HepG2 (cell line): ENCODE measurements around the gene GABRG3. TPM values are rescaled to one million over a fixed set of nuclear protein-coding genes. Genes with fewer than 3 reads are reported as not detected.
A peak's percentile ranks its signal among the peaks of the same experiment; 100 is the strongest.

Experiments
- ATAC-seq: fragments of 200-7000 bp; cut with Tn5 transposase; 3 replicates; pipeline ENCODE4 v1.9.1; 2020; ENCODE audit warnings: mild to moderate bottlenecking, moderate library complexity
- BruUV-seq: library from RNA; stranded (reverse); fragments of 400-500 nt; replicated peaks from 2 replicates; lab custom pipeline; 2021; lab: Mats Ljungman, UMichigan
- CTCF ChIA-PET: fragments of 300-600 bp; formaldehyde crosslinking; extraction: SDS; loops from one replicate; lab custom pipeline; 2021; ENCODE audit warnings: low total read pairs, inconsistent platforms, low intra/inter-chr PET ratio; lab: Yijun Ruan, JAX
- POLR2A ChIA-PET: fragments of 350-600 bp; sonication (Branson Sonifier 250); formaldehyde crosslinking; loops from one replicate; lab custom pipeline; 2020; ENCODE audit warnings: antibody characterized with exemption, inconsistent platforms; lab: Yijun Ruan, JAX
- DNase-seq: peaks from one replicate; pipeline ENCODE4 v3.0.0-alpha.2; 2015; ENCODE audit warnings: low spot score
- FAIRE-seq: peaks from 3 replicates; lab custom pipeline; 2011; peaks lifted over from hg19 to GRCh38; lab: Jason Lieb, UNC
- H2AFZ ChIP-seq: one replicate; pipeline ENCODE4 v1.6.1; 2011; ENCODE audit warnings: low read length, inconsistent platforms
- H3K27ac ChIP-seq: fragments of 300-600 bp; 3 replicates; pipeline ENCODE4 v1.8.0; 2011; ENCODE audit warnings: mixed run types, mild to moderate bottlenecking, mixed read lengths, low read length, inconsistent platforms; ENCODE audit not compliant: insufficient read depth; ENCODE audit errors: extremely low read length
- H3K27me3 ChIP-seq, 2 experiments: fragments of 200-600 bp in 1 of 2; 2 replicates in 1 of 2; 3 replicates in 1 of 2; pipeline versions ENCODE4 v1.6.0 to v1.8.0; 2011; ENCODE audit warnings: low read length in 2 of 2, mild to moderate bottlenecking in 2 of 2, moderate library complexity in 2 of 2, inconsistent platforms in 1 of 2; ENCODE audit not compliant: insufficient read depth in 2 of 2, control insufficient read depth in 1 of 2
- H3K36me3 ChIP-seq, 2 experiments: fragments of 200-600 bp in 1 of 2; replicated peaks in 1 of 2; 2 replicates in 1 of 2; 3 replicates in 1 of 2; pipeline versions ENCODE4 v1.5.1 to v1.8.0; 2011; ENCODE audit warnings: low read length in 2 of 2, inconsistent platforms in 1 of 2; ENCODE audit not compliant: insufficient read depth in 2 of 2, control insufficient read depth in 1 of 2
- H3K4me1 ChIP-seq: 2 replicates; pipeline ENCODE4 v1.5.1; 2012; ENCODE audit warnings: low read length, inconsistent platforms; ENCODE audit not compliant: insufficient read depth
- H3K4me2 ChIP-seq: 2 replicates; pipeline ENCODE4 v1.6.0; 2011; ENCODE audit warnings: low read depth, low read length, inconsistent platforms
- H3K4me3 ChIP-seq, 3 experiments: fragments of 200-600 bp in 1 of 3; sonication (generic), shearing (Covaris generic) in 1 of 3; replicated peaks in 1 of 3; 2 replicates each; pipeline ENCODE4 v1.5.1; 2011 to 2016; ENCODE audit warnings: low read length in 3 of 3, inconsistent platforms in 2 of 3, low read depth in 2 of 3, mild to moderate bottlenecking in 2 of 3, control low read depth in 1 of 3, mixed read lengths in 1 of 3; ENCODE audit not compliant: insufficient read depth in 1 of 3
- H3K79me2 ChIP-seq: one replicate; pipeline ENCODE4 v1.6.1; 2011; ENCODE audit warnings: low read length, inconsistent platforms; ENCODE audit not compliant: insufficient read depth
- H3K9ac ChIP-seq: 2 replicates; pipeline ENCODE4 v1.6.0; 2011; ENCODE audit warnings: mild to moderate bottlenecking, low read depth, low read length, inconsistent platforms; ENCODE audit not compliant: insufficient read depth
- H3K9me3 ChIP-seq: 2 replicates; pipeline ENCODE4 v1.5.1; 2012; ENCODE audit warnings: mild to moderate bottlenecking, low read length
- H4K20me1 ChIP-seq: 2 replicates; pipeline ENCODE4 v1.6.0; 2011; ENCODE audit warnings: inconsistent platforms, mild to moderate bottlenecking, low read length, moderate library complexity; ENCODE audit not compliant: insufficient read depth
- ISL2 ChIP-seq: sonication (generic); formaldehyde crosslinking; IDR thresholded peaks from 2 replicates; pipeline ENCODE4 v1.5.0; 2020; ENCODE audit warnings: missing genetic modification reagents
- JUN ChIP-seq: sonication (generic); formaldehyde crosslinking; IDR thresholded peaks from 2 replicates; pipeline ENCODE4 v1.4.0; 2020; ENCODE audit warnings: mild to moderate bottlenecking, missing genetic modification reagents
- NAIF1 ChIP-seq: sonication (generic); formaldehyde crosslinking; IDR thresholded peaks from 2 replicates; pipeline ENCODE4 v1.5.0; 2020; ENCODE audit warnings: mild to moderate bottlenecking, missing genetic modification reagents, borderline replicate concordance
- POGZ ChIP-seq: sonication (generic); formaldehyde crosslinking; IDR thresholded peaks from 2 replicates; pipeline ENCODE4 v1.4.0; 2020; ENCODE audit warnings: mild to moderate bottlenecking, missing genetic modification reagents
- RBM22 ChIP-seq: fragments of 200-400 bp; formaldehyde crosslinking; optimal IDR thresholded peaks from 2 replicates; pipeline ENCODE3; 2017; ENCODE audit warnings: mild to moderate bottlenecking, low read length, moderate library complexity
- RFX1 ChIP-seq: fragments of 450-650 bp; IDR thresholded peaks from 2 replicates; pipeline ENCODE4 v1.6.1; 2017
- TBL1XR1 ChIP-seq: fragments of 150-350 bp; IDR thresholded peaks from 2 replicates; pipeline ENCODE4 v1.6.1; 2014; ENCODE audit warnings: borderline replicate concordance, low read length; ENCODE audit not compliant: partially characterized antibody
- TIGD3 ChIP-seq: sonication (generic); formaldehyde crosslinking; IDR thresholded peaks from 2 replicates; pipeline ENCODE4 v1.5.1; 2020; ENCODE audit warnings: mild to moderate bottlenecking, missing genetic modification reagents, borderline replicate concordance
- ZNF350 ChIP-seq: sonication (generic); formaldehyde crosslinking; IDR thresholded peaks from 2 replicates; pipeline ENCODE4 v1.4.0; 2020; ENCODE audit warnings: mild to moderate bottlenecking, low read depth, missing genetic modification reagents, borderline replicate concordance
- ZNF570 ChIP-seq: sonication (generic); formaldehyde crosslinking; IDR thresholded peaks from 2 replicates; pipeline ENCODE4 v1.4.0; 2020; ENCODE audit warnings: mild to moderate bottlenecking, missing genetic modification reagents, borderline replicate concordance
- WGBS: methylation state at CpG from one replicate; pipeline ENCODE4 v1.1.6; 2017; ENCODE audit warnings: low lambda C conversion rate; 5-methylcytosine and 5-hydroxymethylcytosine counted together
- in situ Hi-C: cut with HindIII; loops from 2 replicates; pipeline ENCODE4 v1.10.0; 2017; ENCODE audit warnings: low pct_unique_long_range_greater_than_20kb; ENCODE audit not compliant: extremely low pct_ligation_motif_present
- intact Hi-C: fragments of 100-400 bp; cut with micrococcal nuclease; formaldehyde crosslinking; loops from one replicate; pipeline ENCODE4 v1.10.0; 2022; ENCODE audit not compliant: unreplicated experiment
- polyA plus RNA-seq, 8 experiments: library from polyadenylated mRNA; depleted of rRNA in 3 of 8; stranded (reverse) in 7 of 8; unstranded in 1 of 8; fragments of >200 nt; fragmentation: Illumina TruSeq in 4 of 8; extraction: Trizol in 4 of 8; gene quantifications; 2 replicates each; pipeline versions ENCODE4 v1.2.1 to v1.2.3, GENCODE V29; 2011 to 2016; ENCODE audit warnings: low read depth in 4 of 8, missing spikeins in 1 of 8, mixed read lengths in 1 of 8; ENCODE audit not compliant: insufficient read depth in 1 of 8
- total RNA-seq, 5 experiments: library from RNA; depleted of rRNA; stranded (reverse); fragments of >200 nt; fragmentation: Illumina TruSeq; extraction: Trizol; gene quantifications; 2 replicates each; pipeline ENCODE4 v1.2.3, GENCODE V29; 2016; ENCODE audit warnings: low read depth in 1 of 5

Gene GABRG3
- total and polyA plus RNA-seq, 2 of the 13 experiments (the other 11 are each of a cell fraction or from before 2014, with no cell fraction given): not detected

- H3K79me2 ChIP-seq: no peaks in the 10 kb centered on the region
- no peak overlapping the region for H3K4me2 ChIP-seq
- ATAC-seq (no peak), FAIRE-seq (no peak), DNase-seq (no peak)
- no peaks in the 10 kb centered on the region for H3K4me1 ChIP-seq
- POLR2A ChIA-PET: no interaction called here
- intact Hi-C loops (no loop called here), in situ Hi-C loops (no loop called here)
- BruUV-seq: no TSS peak
- no peak overlapping the region for H3K9ac ChIP-seq
- TF ChIP-seq JUN (CRISPR knock-in tag) (no peak), RFX1 (peak; percentile 26; the same call in 1 of the 2 replicates), ZNF350 (CRISPR knock-in tag) (no peak), ZNF570 (CRISPR knock-in tag) (no peak), TIGD3 (CRISPR knock-in tag) (no peak), TBL1XR1 (no peak)
- H3K27me3 ChIP-seq: peaks cover 0 to 2% of the 10 kb centered on the region in 2 experiments; a peak in 1 of 5 replicates
- CTCF ChIA-PET: no interaction called here
- H3K36me3 ChIP-seq: no peaks in the 10 kb centered on the region
- no peak overlapping the region for H3K27ac ChIP-seq
- no peak overlapping the region for H3K4me3 ChIP-seq
- no peaks in the 10 kb centered on the region for H4K20me1 ChIP-seq
- H3K9me3 ChIP-seq: peaks cover 31% of the 10 kb centered on the region
- WGBS: 4% methylated on average over 3 of the region's 5 CpGs
- H2AFZ ChIP-seq: no peak overlapping the region
These were observed 447.7 kb downstream of the GABRG3 start for GRCh38 chr15:27418726-27419125.

DNA sequence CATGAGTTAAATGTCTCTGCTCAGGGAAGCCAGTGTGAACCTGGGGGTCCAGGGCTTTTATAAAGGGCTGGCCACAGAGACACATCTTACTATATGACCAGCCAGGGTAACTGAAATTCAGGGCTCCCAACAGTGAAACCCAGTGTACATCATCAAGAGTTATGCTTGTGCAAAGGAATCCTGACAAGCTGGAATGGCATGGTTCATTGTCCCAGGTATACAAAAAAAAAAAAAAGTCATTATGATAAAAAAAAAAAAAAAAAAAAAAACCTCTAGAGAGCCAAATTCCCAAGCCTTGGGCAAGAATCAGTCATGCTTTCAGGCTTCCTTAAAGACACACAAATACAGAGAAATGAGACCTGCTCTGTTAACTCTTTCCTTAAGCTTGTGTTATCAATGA is 452.0 kb downstream of the GABRG3 start:
- in situ Hi-C loops: no loop called here
- POLR2A ChIA-PET: no interaction called here
- Histone ChIP-seq H3K4me1 (no peaks in the 10 kb centered on the region), H3K36me3 (no peaks in the 10 kb centered on the region), H3K4me3 (no peak overlapping the region), H3K79me2 (no peaks in the 10 kb centered on the region), H3K4me2 (no peak overlapping the region), H4K20me1 (no peaks in the 10 kb centered on the region), H3K9ac (no peak overlapping the region), H3K27me3 (no peaks in the 10 kb centered on the region; a peak in 1 of 5 replicates), H2AFZ (no peak overlapping the region), H3K9me3 (peaks cover 50% of the 10 kb centered on the region), H3K27ac (no peak overlapping the region)
- no peak for ATAC-seq
- CTCF ChIA-PET: no interaction called here
- BruUV-seq: no TSS peak
- FAIRE-seq: no peak
- DNase-seq: no peak
- TF ChIP-seq ISL2 (CRISPR knock-in tag) (no peak), POGZ (no peak), NAIF1 (CRISPR knock-in tag) (no peak), RBM22 (no peak)
- intact Hi-C loops: no loop called here
